Smooth muscle cell (in vitro differentiated cells): ENCODE results near the gene PLXNA1. TPM values are rescaled to one million over a fixed set of nuclear protein-coding genes. Genes with fewer than 3 reads are reported as not detected.

Source experiments
- DNase-seq: peaks from one replicate; lab custom pipeline; 2025; ENCODE audit not compliant: unreplicated experiment; lab: John Stamatoyannopoulos, UW
- H2AFZ ChIP-seq: fragments of 200-600 bp; sonication (generic); 2 replicates; pipeline ENCODE4 v1.6.0; 2016; ENCODE audit warnings: antibody characterized with exemption, low read depth, mild to moderate bottlenecking
- H3F3A ChIP-seq: fragments of 200-600 bp; sonication (generic); 2 replicates; pipeline ENCODE4 v1.6.0; 2017; ENCODE audit warnings: antibody characterized with exemption, low read depth
- H3K27ac ChIP-seq: fragments of 200-600 bp; sonication (generic); 2 replicates; pipeline ENCODE4 v1.5.1; 2016; ENCODE audit warnings: low read depth, mild to moderate bottlenecking
- H3K27me3 ChIP-seq: fragments of 200-600 bp; sonication (generic); 2 replicates; pipeline ENCODE4 v1.6.1; 2016; ENCODE audit warnings: low read depth, mild to moderate bottlenecking
- H3K36me3 ChIP-seq: fragments of 200-600 bp; sonication (generic); 2 replicates; pipeline ENCODE4 v1.5.1; 2016; ENCODE audit warnings: low read depth
- H3K4me1 ChIP-seq: fragments of 200-600 bp; sonication (generic); 2 replicates; pipeline ENCODE4 v1.5.1; 2016; ENCODE audit warnings: low read depth
- H3K4me2 ChIP-seq: fragments of 200-600 bp; sonication (generic); 2 replicates; pipeline ENCODE4 v1.6.0; 2016; ENCODE audit warnings: mild to moderate bottlenecking
- H3K4me3 ChIP-seq: fragments of 200-600 bp; sonication (generic); 2 replicates; pipeline ENCODE4 v1.5.1; 2016; ENCODE audit warnings: mild to moderate bottlenecking
- H3K79me2 ChIP-seq: fragments of 200-600 bp; sonication (generic); 2 replicates; pipeline ENCODE4 v1.6.0; 2016; ENCODE audit warnings: low read depth, mild to moderate bottlenecking
- H3K9ac ChIP-seq: fragments of 200-600 bp; sonication (generic); 2 replicates; pipeline ENCODE4 v1.6.0; 2016; ENCODE audit warnings: low read depth
- H3K9me3 ChIP-seq: fragments of 200-600 bp; sonication (generic); replicated peaks from 2 replicates; pipeline ENCODE4 v1.5.1; 2016; ENCODE audit warnings: low read depth
- H4K20me1 ChIP-seq: fragments of 200-600 bp; sonication (generic); 2 replicates; pipeline ENCODE4 v1.6.0; 2016; ENCODE audit warnings: low read depth
- CTCF ChIP-seq: fragments of 200-600 bp; sonication (generic); IDR thresholded peaks from 2 replicates; pipeline ENCODE4 v1.5.1; 2017; ENCODE audit warnings: borderline replicate concordance, mild to moderate bottlenecking, antibody characterized with exemption; ENCODE audit not compliant: insufficient read depth, poor library complexity, severe bottlenecking
- WGBS: methylation state at CpG from one replicate; pipeline ENCODE4 v1.1.7; 2016; ENCODE audit warnings: low lambda C conversion rate; 5-methylcytosine and 5-hydroxymethylcytosine counted together
- polyA plus RNA-seq: library from polyadenylated mRNA; unstranded; fragments of >200 nt; fragmentation: Nextera tagmentation; extraction: Ambion mirVana; gene quantifications from 2 replicates; pipeline ENCODE4 v1.2.1, GENCODE V29; 2016
- total RNA-seq: library from RNA; depleted of rRNA; stranded (reverse); fragments of >200 nt; gene quantifications from 2 replicates; pipeline ENCODE4 v1.2.3, GENCODE V29; 2014

Gene PLXNA1
- total and polyA plus RNA-seq, 2 experiments from 2014 or later: 37.9 to 50.8 TPM

GRCh38 chr3:126982126-126982470 is 817 bp upstream of the PLXNA1 start:
- Histone ChIP-seq H3K27ac (no peak overlapping the region), H3K9ac (no peak overlapping the region), H3K79me2 (peaks cover 34% of the 10 kb centered on the region)

DNA sequence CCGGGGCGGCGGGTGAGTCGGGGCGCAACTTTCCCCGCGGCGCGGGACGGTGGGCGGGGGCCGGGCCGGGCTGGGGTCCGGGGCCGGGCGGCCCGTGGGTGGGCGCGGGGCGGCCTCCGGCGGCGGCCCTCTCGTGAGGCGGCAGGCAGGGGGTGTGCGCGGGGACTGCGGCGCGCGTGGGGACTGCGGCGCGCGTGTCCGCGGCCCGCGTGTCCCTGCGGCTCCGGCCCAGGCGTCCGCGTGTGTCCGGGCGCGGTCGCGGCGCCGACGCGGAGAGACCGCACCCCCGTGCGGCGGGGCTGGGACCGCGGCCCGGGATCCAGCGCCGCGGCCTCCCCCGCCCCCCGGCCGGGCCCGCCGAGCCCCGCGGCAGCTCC is 349 bp downstream of the PLXNA1 start:
- Histone ChIP-seq H3K4me3 (peak overlapping the region; percentile 88), H3F3A (no peaks in the 10 kb centered on the region), H2AFZ (no peak overlapping the region), H3K79me2 (peaks cover 46% of the 10 kb centered on the region), H3K9ac (no peak overlapping the region), H3K4me1 (peaks cover 17% of the 10 kb centered on the region), H3K27ac (no peak overlapping the region), H3K27me3 (no peaks in the 10 kb centered on the region), H3K9me3 (no peaks in the 10 kb centered on the region), H4K20me1 (peaks cover 46% of the 10 kb centered on the region), H3K4me2 (peak overlapping the region; percentile 96), H3K36me3 (no peaks in the 10 kb centered on the region)
- no peak for TF ChIP-seq CTCF
- no CpG with 5 or more reads among the region's 70 CpGs for WGBS
- no peak for DNase-seq

More at GRCh38 chr3:126982126-126982470, 817 bp upstream of the PLXNA1 start:
- Histone ChIP-seq H3K4me3 (peak overlapping the region; percentile 56), H3K36me3 (no peaks in the 10 kb centered on the region), H4K20me1 (peaks cover 34% of the 10 kb centered on the region), H3K27me3 (no peaks in the 10 kb centered on the region), H3F3A (no peaks in the 10 kb centered on the region), H3K4me1 (peaks cover 17% of the 10 kb centered on the region), H2AFZ (peak overlapping the region; percentile 85), H3K4me2 (peak overlapping the region; percentile 87), H3K9me3 (no peaks in the 10 kb centered on the region)
- TF ChIP-seq CTCF: no peak
- 16% methylated on average over 12 of the region's 12 CpGs for whole genome bisulfite sequencing
- no peak for DNase-seq

DNA sequence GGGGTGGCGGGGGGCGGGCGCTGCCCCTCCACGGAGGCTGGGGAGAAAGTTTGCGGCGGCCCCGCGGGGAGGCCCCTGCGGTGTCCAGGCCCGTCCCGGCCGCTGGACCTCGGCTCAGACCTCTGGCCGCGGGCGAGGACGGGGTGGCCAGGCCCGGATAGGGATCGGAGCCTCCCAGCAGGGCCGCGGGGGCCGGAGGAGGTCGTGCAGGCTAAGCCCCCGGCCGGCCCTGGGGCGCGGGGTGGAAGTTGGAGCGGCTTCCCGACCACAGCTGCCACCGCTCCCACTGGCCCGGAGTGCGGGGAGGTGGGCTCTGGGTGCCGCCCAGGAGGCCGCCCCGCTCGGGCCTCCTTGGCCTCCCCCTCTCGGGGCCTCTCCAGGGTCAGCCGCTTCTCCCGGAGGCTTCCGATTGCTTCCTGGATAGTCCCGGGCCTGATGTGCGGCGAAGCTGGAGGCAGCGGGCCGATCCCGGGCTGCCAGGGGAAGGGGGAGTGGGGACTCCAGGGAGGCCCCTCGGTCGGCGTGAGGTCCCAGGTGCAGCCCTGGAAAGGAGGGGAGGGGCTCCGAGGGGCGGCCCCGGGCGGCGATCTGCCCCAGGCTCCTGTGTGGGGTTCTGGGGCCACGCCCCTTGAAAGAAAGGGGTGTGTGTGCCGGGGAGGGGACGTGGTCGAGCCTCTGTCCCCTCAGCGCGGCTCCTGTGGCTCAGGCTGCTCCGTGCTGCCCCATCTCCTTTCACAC is 907 bp downstream of the PLXNA1 start:
- peak overlapping the region; percentile 15 for H3K27ac ChIP-seq
- H3K9me3 ChIP-seq: no peaks in the 10 kb centered on the region
- WGBS: under 1% methylated on average over 38 of the region's 61 CpGs
- peak; percentile 19 for DNase-seq
- H3K79me2 ChIP-seq: peaks cover 50% of the 10 kb centered on the region
- TF ChIP-seq CTCF: no peak
- H3K36me3 ChIP-seq: no peaks in the 10 kb centered on the region
- H3K4me1 ChIP-seq: peaks cover 17% of the 10 kb centered on the region
- no peaks in the 10 kb centered on the region for H3F3A ChIP-seq
- peaks cover 52% of the 10 kb centered on the region for H4K20me1 ChIP-seq
- peak overlapping the region; percentile 96 for H3K4me2 ChIP-seq
- peak overlapping the region; percentile 68 for H3K9ac ChIP-seq
- H3K4me3 ChIP-seq: peak overlapping the region; percentile 88
- H3K27me3 ChIP-seq: no peaks in the 10 kb centered on the region
- H2AFZ ChIP-seq: peak overlapping the region; percentile 62
